Natural killer cell (primary cell): Measurements from ENCODE around the gene HHIP. TPM values are rescaled to one million over a fixed set of nuclear protein-coding genes. Genes with fewer than 3 reads are reported as not detected.
A peak's percentile ranks its signal among the peaks of the same experiment; 100 is the strongest.

Experiments
- ATAC-seq, 3 donors: fragments of 150-1000 bp in 2 of 3; fragments of 200-7000 bp in 1 of 3; cut with Tn5 transposase; 1 replicate in 1 of 3; 2 replicates in 2 of 3; pipeline ENCODE4 v1.10.0; 2021; ENCODE audit warnings: mild to moderate bottlenecking in 2 of 3, moderate library complexity in 2 of 3
- DNase-seq, 2 donors: peaks; one replicate each; pipeline versions ENCODE4 v3.0.0 to v3.0.0-alpha.2; 2013 to 2021; ENCODE audit warnings: mixed read lengths in 1 of 2
- H3K27ac ChIP-seq: one replicate; pipeline ENCODE4 v1.5.1; 2013; ENCODE audit warnings: mild to moderate bottlenecking, low read length
- H3K27me3 ChIP-seq: one replicate; pipeline ENCODE4 v1.6.1; 2013; ENCODE audit warnings: low read length; ENCODE audit not compliant: control insufficient read depth, insufficient read depth
- H3K36me3 ChIP-seq: one replicate; pipeline ENCODE4 v1.6.1; 2013; ENCODE audit warnings: low read length; ENCODE audit not compliant: control insufficient read depth, insufficient read depth
- H3K4me1 ChIP-seq: one replicate; pipeline ENCODE4 v1.6.1; 2013; ENCODE audit warnings: low read length; ENCODE audit not compliant: control insufficient read depth, insufficient read depth
- H3K4me3 ChIP-seq: one replicate; pipeline ENCODE4 v1.5.1; 2013; ENCODE audit warnings: low read length
- H3K9me3 ChIP-seq: one replicate; pipeline ENCODE4 v1.6.1; 2013; ENCODE audit warnings: low read length; ENCODE audit not compliant: control insufficient read depth, insufficient read depth
- H3K27ac Mint-ChIP-seq, 2 donors: one replicate each; pipeline ENCODE4 v1.8.0; 2022; ENCODE audit warnings: mild to moderate bottlenecking in 2 of 2, mixed read lengths in 2 of 2, moderate library complexity in 1 of 2
- H3K27me3 Mint-ChIP-seq, 2 donors: one replicate each; pipeline ENCODE4 v1.8.0; 2022; ENCODE audit warnings: low read depth in 2 of 2, mixed read lengths in 2 of 2
- H3K36me3 Mint-ChIP-seq: one replicate; pipeline ENCODE4 v1.8.0; 2022; ENCODE audit warnings: mixed read lengths
- H3K4me1 Mint-ChIP-seq, 2 donors: one replicate each; pipeline ENCODE4 v1.8.0; 2022; ENCODE audit warnings: mixed read lengths in 2 of 2
- H3K4me3 Mint-ChIP-seq: one replicate; pipeline ENCODE4 v1.8.0; 2022; ENCODE audit warnings: mild to moderate bottlenecking, moderate library complexity, mixed read lengths
- H3K9me3 Mint-ChIP-seq, 2 donors: one replicate each; pipeline ENCODE4 v1.8.0; 2022; ENCODE audit warnings: mixed read lengths in 2 of 2
- WGBS: methylation state at CpG from one replicate; pipeline ENCODE4 v1.1.7; 2013; ENCODE audit warnings: missing lambda C conversion rate; ENCODE audit not compliant: insufficient coverage; 5-methylcytosine and 5-hydroxymethylcytosine counted together
- intact Hi-C: fragments of 100-400 bp; cut with micrococcal nuclease; formaldehyde crosslinking; loops from one replicate; pipeline ENCODE4 v1.14.2; 2022
- total RNA-seq, 4 donors: library from RNA; stranded (reverse); fragments of 120-200 nt in 1 of 4; gene quantifications; one replicate each; pipeline versions ENCODE4 v1.2.3 to v1.2.4, GENCODE V29; 2013 to 2022
- TF ChIP-seq, protein P1 (sequence below): fragments of 200-600 bp; IDR thresholded peaks from one replicate; pipeline ENCODE4 v1.8.0; 2022; ENCODE audit warnings: antibody characterized with exemption

The HHIP gene
- total RNA-seq, 3 donors from 2014 or later (not counting 1 experiment from before 2014, with no cell fraction given) = not detected

DNA sequence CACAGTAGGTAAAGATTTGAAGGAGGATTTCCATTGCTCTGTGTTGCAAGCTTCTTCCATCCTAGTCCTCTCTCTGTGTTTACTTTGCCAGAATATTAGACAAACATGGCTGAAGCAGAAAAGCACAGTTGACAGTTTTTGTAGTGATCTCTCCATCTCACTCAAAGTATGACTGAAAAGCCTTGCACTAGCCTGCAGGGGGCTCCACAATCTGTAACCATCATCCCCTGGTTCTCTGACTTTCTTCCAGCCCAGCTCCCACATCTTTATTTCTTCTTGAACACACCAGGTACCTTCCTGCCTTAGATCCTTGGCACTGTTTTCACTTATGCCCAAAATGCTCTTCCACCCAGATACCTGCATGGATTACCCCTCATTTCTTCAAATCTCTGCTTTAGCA is 34.1 kb upstream of the HHIP start:
- Histone ChIP-seq H3K9me3 (no peaks in the 10 kb centered on the region), H3K4me1 (no peaks in the 10 kb centered on the region), H3K4me3 (no peak overlapping the region), H3K36me3 (no peaks in the 10 kb centered on the region), H3K27ac (no peak overlapping the region), H3K27me3 (no peaks in the 10 kb centered on the region)
- TF ChIP-seq, protein P1, sequence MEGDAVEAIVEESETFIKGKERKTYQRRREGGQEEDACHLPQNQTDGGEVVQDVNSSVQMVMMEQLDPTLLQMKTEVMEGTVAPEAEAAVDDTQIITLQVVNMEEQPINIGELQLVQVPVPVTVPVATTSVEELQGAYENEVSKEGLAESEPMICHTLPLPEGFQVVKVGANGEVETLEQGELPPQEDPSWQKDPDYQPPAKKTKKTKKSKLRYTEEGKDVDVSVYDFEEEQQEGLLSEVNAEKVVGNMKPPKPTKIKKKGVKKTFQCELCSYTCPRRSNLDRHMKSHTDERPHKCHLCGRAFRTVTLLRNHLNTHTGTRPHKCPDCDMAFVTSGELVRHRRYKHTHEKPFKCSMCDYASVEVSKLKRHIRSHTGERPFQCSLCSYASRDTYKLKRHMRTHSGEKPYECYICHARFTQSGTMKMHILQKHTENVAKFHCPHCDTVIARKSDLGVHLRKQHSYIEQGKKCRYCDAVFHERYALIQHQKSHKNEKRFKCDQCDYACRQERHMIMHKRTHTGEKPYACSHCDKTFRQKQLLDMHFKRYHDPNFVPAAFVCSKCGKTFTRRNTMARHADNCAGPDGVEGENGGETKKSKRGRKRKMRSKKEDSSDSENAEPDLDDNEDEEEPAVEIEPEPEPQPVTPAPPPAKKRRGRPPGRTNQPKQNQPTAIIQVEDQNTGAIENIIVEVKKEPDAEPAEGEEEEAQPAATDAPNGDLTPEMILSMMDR = no peak
- ATAC-seq (no peak), DNase-seq (peak in 1 of 2 donors; percentile 3)
- Mint-ChIP-seq H3K27ac (no peak overlapping the region), H3K4me3 (no peak overlapping the region), H3K9me3 (no peaks in the 10 kb centered on the region), H3K4me1 (no peaks in the 10 kb centered on the region), H3K36me3 (no peaks in the 10 kb centered on the region), H3K27me3 (peaks cover 4 to 6% of the 10 kb centered on the region in 2 donors)
- intact Hi-C loops = no loop called here

DNA sequence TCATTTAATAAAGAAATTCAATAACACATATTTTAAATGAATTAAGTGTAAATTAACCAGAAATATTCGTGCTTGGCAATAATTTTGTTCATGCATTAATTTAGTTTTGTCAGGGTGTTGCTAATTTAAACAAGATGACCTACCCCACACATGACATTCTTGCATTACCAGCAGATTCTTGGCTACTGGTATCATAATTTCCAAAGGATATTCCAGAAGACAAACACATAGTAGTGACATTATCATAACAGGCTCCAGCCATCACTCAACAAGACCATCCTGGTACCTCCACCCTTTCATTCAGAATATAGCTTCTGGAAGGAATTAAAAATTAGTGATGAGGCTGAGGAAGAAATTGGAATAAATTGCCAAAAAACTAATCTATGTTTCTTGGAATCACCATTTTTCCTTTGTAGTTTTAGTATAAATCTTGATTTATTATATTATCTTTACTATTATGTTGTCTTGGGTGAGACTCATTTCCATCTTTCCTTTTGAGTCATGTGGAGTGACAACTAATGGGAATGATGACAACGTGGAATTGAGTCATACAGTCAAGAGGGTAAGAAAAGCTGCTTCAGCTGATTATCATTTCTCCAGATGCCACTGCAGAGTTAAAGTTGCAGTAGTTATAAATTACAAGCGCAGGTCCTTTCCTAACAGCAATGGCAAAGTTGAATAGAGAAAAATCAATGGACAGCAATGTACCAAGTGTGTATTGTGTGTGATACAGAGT is 30.9 kb upstream of the HHIP start:
- Mint-ChIP-seq H3K4me1 (no peaks in the 10 kb centered on the region), H3K4me3 (no peak overlapping the region), H3K27me3 (peaks cover 4 to 6% of the 10 kb centered on the region in 2 donors), H3K27ac (no peak overlapping the region), H3K9me3 (no peaks in the 10 kb centered on the region), H3K36me3 (no peaks in the 10 kb centered on the region)
- Histone ChIP-seq H3K4me3 (no peak overlapping the region), H3K9me3 (no peaks in the 10 kb centered on the region), H3K4me1 (no peaks in the 10 kb centered on the region), H3K36me3 (no peaks in the 10 kb centered on the region), H3K27ac (no peak overlapping the region), H3K27me3 (no peaks in the 10 kb centered on the region)
- DNase-seq (no peak), ATAC-seq (no peak)
- TF ChIP-seq, protein P1 = no peak
- WGBS = 81% methylated on average over 2 of the region's 3 CpGs
- intact Hi-C loops = no loop called here

- no peak overlapping the region for H3K27ac ChIP-seq
- H3K4me3 Mint-ChIP-seq = no peak overlapping the region
- no peak overlapping the region for H3K27ac Mint-ChIP-seq
- H3K4me1 Mint-ChIP-seq = no peaks in the 10 kb centered on the region
- no peaks in the 10 kb centered on the region for H3K27me3 Mint-ChIP-seq
- intact Hi-C loops = no loop called here
- TF ChIP-seq, protein P1 = no peak
- H3K4me1 ChIP-seq = no peaks in the 10 kb centered on the region
- no peaks in the 10 kb centered on the region for H3K9me3 Mint-ChIP-seq
- H3K27me3 ChIP-seq = no peaks in the 10 kb centered on the region
- H3K9me3 ChIP-seq = no peaks in the 10 kb centered on the region
- ATAC-seq (no peak), DNase-seq (no peak)
- no peaks in the 10 kb centered on the region for H3K36me3 Mint-ChIP-seq
- 81% methylated on average over 2 of the region's 3 CpGs for WGBS
- no peak overlapping the region for H3K4me3 ChIP-seq
- H3K36me3 ChIP-seq = no peaks in the 10 kb centered on the region
These were observed 24.3 kb upstream of the HHIP start for GRCh38 chr4:144621681-144622080.

- H3K36me3 ChIP-seq = no peaks in the 10 kb centered on the region
- no peaks in the 10 kb centered on the region for H3K27me3 ChIP-seq
- Mint-ChIP-seq H3K36me3 (no peaks in the 10 kb centered on the region), H3K27me3 (peaks cover 0 to 2% of the 10 kb centered on the region in 2 donors), H3K9me3 (no peaks in the 10 kb centered on the region), H3K4me3 (no peak overlapping the region), H3K4me1 (no peaks in the 10 kb centered on the region), H3K27ac (no peak overlapping the region)
- DNase-seq (no peak), ATAC-seq (no peak)
- intact Hi-C loops = no loop called here
- H3K4me3 ChIP-seq = no peak overlapping the region
- no peaks in the 10 kb centered on the region for H3K9me3 ChIP-seq
- TF ChIP-seq, protein P1 = no peak
- 40% methylated on average over 1 of the region's 2 CpGs for WGBS
- no peak overlapping the region for H3K27ac ChIP-seq
- H3K4me1 ChIP-seq = no peaks in the 10 kb centered on the region
These were observed 18.3 kb upstream of the HHIP start for GRCh38 chr4:144627663-144628076.
